ENCODE results near the gene CEPT1.

GRCh38 chr1:111129376-111129775 lies 10.6 kb upstream of the CEPT1 start:
- TF ChIP-seq CTCF (IDR thresholded peaks at IDR 0.05; ENCODE audit: extremely low read depth in 1 of 2, insufficient read depth in 1 of 2, low read depth in 1 of 2, low read length in 2 of 2) (no peak), EZH2 (IDR thresholded peaks at IDR 0.05; ENCODE audit: borderline replicate concordance, low read depth, low read length, severe bottlenecking) (no peak), POLR2AphosphoS5 (IDR thresholded peaks at IDR 0.05; ENCODE audit: insufficient read depth, low read depth, low read length) (no peak)

Measured in endothelial cell of umbilical vein (primary cell).